Measurements from ENCODE around the gene SLC25A41.

- no peak for TF ChIP-seq CTCF (conservative IDR thresholded peaks at IDR 0.05 in 1 of 2, IDR thresholded peaks at IDR 0.05 in 1 of 2; ENCODE audit: extremely low read depth in 1 of 2, insufficient read depth in 1 of 2, low read depth in 1 of 2, low read length in 2 of 2)
- TF ChIP-seq EZH2 (IDR thresholded peaks at IDR 0.05; ENCODE audit: borderline replicate concordance, low read length) = no peak
Measured at GRCh38 chr19:6443986-6444385, 10.4 kb upstream of the SLC25A41 start.
